Measurements from ENCODE around the gene MRS2.
A peak's percentile ranks its signal among the peaks of the same experiment; 100 is the strongest.
"Not testable (repeated sequence)": the region's sequence is repeated elsewhere in the genome, so short reads cannot be mapped to it uniquely, and the experiment has no call there.

MRS2 gene

DNA sequence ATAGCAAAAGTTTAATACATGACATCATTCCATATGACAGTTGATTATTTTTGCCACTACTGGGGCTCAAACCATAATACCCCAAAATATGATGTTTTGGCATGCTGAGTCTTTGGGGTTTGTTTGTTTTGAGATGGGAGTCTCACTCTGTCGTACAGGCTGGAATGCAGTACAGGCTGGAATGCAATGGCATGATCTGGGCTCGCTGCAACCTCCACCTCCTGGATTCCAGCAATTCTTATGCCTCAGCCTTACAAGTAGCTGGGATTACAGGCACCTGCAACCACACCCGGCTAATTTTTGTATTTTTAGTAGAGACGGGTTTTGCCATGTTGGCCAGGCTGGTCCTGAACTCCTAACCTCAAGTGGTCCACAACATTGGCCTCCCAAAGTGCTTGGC is 1.3 kb upstream of the MRS2 start:
- no peak for DNase-seq (ENCODE audit: low spot score)
- in situ Hi-C loops (cut with MboI; ENCODE audit: low pct_unique_long_range_greater_than_20kb, low sequenced_read_pairs, unreplicated experiment), result no loop called here
- TF ChIP-seq, protein P1, sequence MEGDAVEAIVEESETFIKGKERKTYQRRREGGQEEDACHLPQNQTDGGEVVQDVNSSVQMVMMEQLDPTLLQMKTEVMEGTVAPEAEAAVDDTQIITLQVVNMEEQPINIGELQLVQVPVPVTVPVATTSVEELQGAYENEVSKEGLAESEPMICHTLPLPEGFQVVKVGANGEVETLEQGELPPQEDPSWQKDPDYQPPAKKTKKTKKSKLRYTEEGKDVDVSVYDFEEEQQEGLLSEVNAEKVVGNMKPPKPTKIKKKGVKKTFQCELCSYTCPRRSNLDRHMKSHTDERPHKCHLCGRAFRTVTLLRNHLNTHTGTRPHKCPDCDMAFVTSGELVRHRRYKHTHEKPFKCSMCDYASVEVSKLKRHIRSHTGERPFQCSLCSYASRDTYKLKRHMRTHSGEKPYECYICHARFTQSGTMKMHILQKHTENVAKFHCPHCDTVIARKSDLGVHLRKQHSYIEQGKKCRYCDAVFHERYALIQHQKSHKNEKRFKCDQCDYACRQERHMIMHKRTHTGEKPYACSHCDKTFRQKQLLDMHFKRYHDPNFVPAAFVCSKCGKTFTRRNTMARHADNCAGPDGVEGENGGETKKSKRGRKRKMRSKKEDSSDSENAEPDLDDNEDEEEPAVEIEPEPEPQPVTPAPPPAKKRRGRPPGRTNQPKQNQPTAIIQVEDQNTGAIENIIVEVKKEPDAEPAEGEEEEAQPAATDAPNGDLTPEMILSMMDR (IDR thresholded peaks at IDR 0.05; ENCODE audit: extremely low read depth, insufficient read depth, missing control alignments), result no peak

DNA sequence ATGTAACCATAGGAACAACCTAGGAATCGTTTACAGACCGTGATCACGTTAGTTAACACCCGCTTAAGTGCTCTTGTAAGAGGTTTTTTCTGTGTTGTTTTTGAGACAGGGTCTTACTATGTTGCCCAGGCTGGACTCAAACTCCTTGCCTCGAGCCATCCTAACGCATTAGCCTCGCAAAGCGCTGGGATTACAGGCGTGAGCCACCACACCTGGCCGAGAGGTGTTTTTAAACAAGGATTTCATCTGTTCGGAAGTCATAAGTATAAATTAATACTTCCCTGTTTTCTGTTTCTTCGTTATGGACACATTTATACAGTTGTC is 727 bp downstream of the MRS2 start:
- in situ Hi-C loops (cut with MboI; ENCODE audit: low pct_unique_long_range_greater_than_20kb, low sequenced_read_pairs, unreplicated experiment), result no loop called here
- DNase-seq (ENCODE audit: low spot score), result no peak
- TF ChIP-seq, protein P1 (IDR thresholded peaks at IDR 0.05; ENCODE audit: extremely low read depth, insufficient read depth, missing control alignments), result no peak

DNA sequence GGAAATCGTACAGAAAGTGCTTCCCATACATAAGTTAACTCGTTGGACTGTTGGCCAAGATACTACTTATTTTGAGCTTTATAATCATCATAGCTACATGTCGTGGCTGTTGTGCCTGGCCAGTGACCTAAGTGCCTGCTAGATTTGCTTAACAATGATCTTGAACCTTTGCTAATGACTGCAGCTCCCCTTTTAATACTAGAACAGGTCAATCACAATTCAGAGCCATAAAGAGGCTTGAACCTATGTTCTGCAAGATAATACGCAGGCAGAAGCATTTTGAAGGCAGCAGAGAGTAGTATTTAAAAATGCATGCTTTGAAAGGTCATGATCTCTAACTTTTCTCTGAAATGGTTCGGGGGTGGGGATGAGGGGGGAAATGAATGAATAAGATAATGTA is 2.5 kb downstream of the MRS2 start:
- DNase-seq (ENCODE audit: low spot score), result no peak
- TF ChIP-seq, protein P1 (IDR thresholded peaks at IDR 0.05; ENCODE audit: extremely low read depth, insufficient read depth, missing control alignments), result no peak

DNA sequence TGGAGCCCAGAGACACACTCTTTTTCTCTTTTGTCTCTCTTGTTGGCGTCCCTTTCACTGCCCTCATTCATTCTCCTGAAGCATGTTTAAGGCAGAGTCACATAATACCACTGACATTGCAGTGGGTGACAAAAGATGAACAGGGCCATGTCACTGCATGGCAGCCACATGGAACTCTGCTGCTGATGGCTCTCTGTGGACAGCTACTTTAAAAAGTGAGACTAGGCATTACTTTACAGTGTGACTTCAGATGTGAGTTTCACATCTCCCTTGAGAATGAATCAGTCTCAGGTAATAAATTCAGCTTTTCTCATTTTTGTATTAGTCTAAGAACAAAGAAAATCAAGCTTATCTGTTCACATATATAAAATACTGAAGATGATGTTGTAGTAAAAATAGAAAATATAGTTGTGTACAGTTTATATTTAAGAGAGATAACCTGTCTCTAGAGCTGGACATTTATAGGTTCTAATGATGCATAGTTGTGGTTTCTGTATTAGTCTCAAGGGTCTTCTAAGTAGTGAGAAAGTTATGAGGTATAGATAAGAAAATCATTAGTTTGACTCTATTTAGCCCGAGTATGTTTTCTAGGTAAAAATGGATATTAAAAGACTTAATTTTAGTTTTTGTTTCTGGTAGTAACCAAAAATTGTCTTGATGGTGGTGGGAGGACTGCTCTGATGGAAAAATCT is 6.1 kb downstream of the MRS2 start:
- in situ Hi-C loops (cut with MboI; ENCODE audit: low pct_unique_long_range_greater_than_20kb, low sequenced_read_pairs, unreplicated experiment), result no loop called here
- peak; percentile 74 for DNase-seq (ENCODE audit: low spot score)
- TF ChIP-seq, protein P1 (IDR thresholded peaks at IDR 0.05; ENCODE audit: extremely low read depth, insufficient read depth, missing control alignments), result no peak

More for the DNA sequence above, 2.5 kb downstream of the MRS2 start:
- in situ Hi-C loops (cut with MboI; ENCODE audit: low pct_unique_long_range_greater_than_20kb, low sequenced_read_pairs, unreplicated experiment), result no loop called here

DNA sequence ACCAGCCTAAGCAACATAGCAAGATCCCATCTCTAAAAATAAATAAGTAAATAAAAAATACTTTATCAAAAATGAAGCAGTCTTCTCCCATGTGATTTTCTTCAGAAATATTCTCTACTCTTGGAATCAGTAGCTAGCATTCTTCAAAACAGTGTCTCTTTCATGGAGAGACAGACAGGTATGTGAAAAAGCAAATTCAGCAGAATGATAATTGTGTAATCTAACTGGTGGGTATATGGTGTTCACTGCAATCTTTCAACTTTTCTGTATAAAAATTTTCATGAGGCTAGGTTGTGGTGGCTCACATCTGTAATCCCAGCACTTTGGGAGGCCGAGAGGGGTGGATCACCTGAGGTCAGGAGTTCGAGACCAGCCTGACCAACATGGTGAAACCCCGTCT is 7.9 kb downstream of the MRS2 start:
- in situ Hi-C loops (cut with MboI; ENCODE audit: low pct_unique_long_range_greater_than_20kb, low sequenced_read_pairs, unreplicated experiment), result no loop called here

DNA sequence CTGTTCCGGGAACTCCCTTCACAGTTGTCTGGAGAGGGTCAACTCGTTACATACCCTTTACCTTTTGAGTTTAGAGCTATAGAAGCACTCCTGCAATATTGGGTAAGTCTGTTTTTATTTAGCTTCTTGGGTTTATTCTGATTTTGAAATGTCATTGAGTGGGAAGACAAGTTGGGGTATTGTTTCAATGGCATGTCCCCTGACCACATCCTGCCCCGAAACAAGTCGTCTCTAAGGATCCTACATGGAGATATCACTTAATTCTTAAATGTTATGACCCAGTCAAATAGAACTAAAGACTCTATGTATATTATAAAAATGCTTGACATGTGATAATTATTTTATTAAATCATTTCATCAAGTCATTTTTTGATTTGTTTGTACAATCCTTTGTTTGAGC is 9.6 kb downstream of the MRS2 start:
- TF ChIP-seq, protein P1 (IDR thresholded peaks at IDR 0.05; ENCODE audit: extremely low read depth, insufficient read depth, missing control alignments), result no peak
- no peak for DNase-seq (ENCODE audit: low spot score)
- in situ Hi-C loops (cut with MboI; ENCODE audit: low pct_unique_long_range_greater_than_20kb, low sequenced_read_pairs, unreplicated experiment), result no loop called here

More for the DNA sequence above, 7.9 kb downstream of the MRS2 start:
- TF ChIP-seq, protein P1 (IDR thresholded peaks at IDR 0.05; ENCODE audit: extremely low read depth, insufficient read depth, missing control alignments), result no peak
- DNase-seq (ENCODE audit: low spot score), result no peak

DNA sequence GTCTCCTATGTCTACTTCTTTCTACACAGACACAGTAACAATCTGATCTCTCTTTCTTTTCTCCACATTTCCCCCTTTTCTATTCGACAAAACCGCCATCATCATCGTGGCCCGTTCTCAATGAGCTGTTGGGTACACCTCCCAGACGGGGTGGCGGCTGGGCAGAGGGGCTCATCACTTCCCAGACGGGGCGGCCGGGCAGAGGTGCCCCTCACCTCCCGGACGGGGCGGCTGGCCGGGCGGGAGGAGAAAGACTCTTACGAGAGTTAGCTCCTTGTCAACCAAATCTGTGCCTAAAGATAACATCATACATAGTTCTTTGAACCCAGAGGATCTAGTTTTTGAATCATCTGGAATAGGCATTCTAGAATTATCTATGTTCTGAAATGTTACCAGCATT is 11.8 kb downstream of the MRS2 start:
- in situ Hi-C loops (cut with MboI; ENCODE audit: low pct_unique_long_range_greater_than_20kb, low sequenced_read_pairs, unreplicated experiment); DNase-seq (ENCODE audit: low spot score): not testable (repeated sequence)
